SJSA1 (cell line): ENCODE measurements around the gene TOP3B. TPM values are rescaled to one million over a fixed set of nuclear protein-coding genes. Genes with fewer than 3 reads are reported as not detected.
A peak's percentile ranks its signal among the peaks of the same experiment; 100 is the strongest.

ENCODE experiments used
- DNase-seq, 2 experiments: peaks; one replicate each; pipeline ENCODE4 v3.0.0-alpha.2; 2015 to 2020; ENCODE audit warnings: low spot score in 2 of 2, low read depth in 1 of 2
- H3K27ac ChIP-seq: fragments of 250-450 bp; sonication (Bioruptor Pico); 2 replicates; pipeline ENCODE4 v1.5.1; 2020; ENCODE audit warnings: mild to moderate bottlenecking, moderate library complexity
- H3K27me3 ChIP-seq: fragments of 250-450 bp; sonication (Bioruptor Pico); replicated peaks from 2 replicates; pipeline ENCODE4 v1.5.1; 2020; ENCODE audit warnings: mild to moderate bottlenecking, moderate library complexity
- H3K36me3 ChIP-seq: fragments of 250-450 bp; sonication (Bioruptor Pico); 2 replicates; pipeline ENCODE4 v1.5.1; 2020; ENCODE audit warnings: mild to moderate bottlenecking
- H3K4me1 ChIP-seq: fragments of 250-450 bp; sonication (Bioruptor Pico); replicated peaks from 2 replicates; pipeline ENCODE4 v1.6.1; 2021; ENCODE audit warnings: mild to moderate bottlenecking
- H3K4me3 ChIP-seq: fragments of 250-450 bp; sonication (Bioruptor Pico); 2 replicates; pipeline ENCODE4 v1.5.1; 2020; ENCODE audit warnings: mild to moderate bottlenecking
- H3K9me3 ChIP-seq: fragments of 250-450 bp; sonication (Bioruptor Pico); replicated peaks from 2 replicates; pipeline ENCODE4 v1.5.1; 2020; ENCODE audit warnings: mild to moderate bottlenecking
- total RNA-seq: library from RNA; depleted of rRNA; stranded (reverse); fragments of >200 nt; shearing (Covaris generic); gene quantifications from 2 replicates; pipeline ENCODE4 v1.2.3, GENCODE V29; 2014; rRNA removed

The TOP3B gene
- total RNA-seq = 12.9 and 34.3 TPM in 2 replicates

- Histone ChIP-seq H3K27ac (peak within 1 kb of the TSS; percentile 30; the same call in 1 of the 2 replicates), H3K4me1 (peaks cover 9% of the 10 kb centered on the region), H3K27me3 (no peaks in the 10 kb centered on the region), H3K36me3 (peaks cover 9% of the 10 kb centered on the region), H3K4me3 (peak within 1 kb of the TSS; percentile 77), H3K9me3 (no peaks in the 10 kb centered on the region)
- peak; percentile 62 to 79 for DNase-seq
Observed at GRCh38 chr22:21982338-21982965, at the start of gene TOP3B. TSS of gene TOP3B (minus strand) at chr22:21982787. CDS start at chr22:21975709, 7,078 bp downstream.

- H3K4me3 ChIP-seq = no peak overlapping the region
- no peaks in the 10 kb centered on the region; the same call in 1 of the 2 replicates for H3K27me3 ChIP-seq
- DNase-seq = no peak
- H3K4me1 ChIP-seq = no peaks in the 10 kb centered on the region; the same call in 1 of the 2 replicates
- H3K9me3 ChIP-seq = no peaks in the 10 kb centered on the region
- H3K36me3 ChIP-seq = no peaks in the 10 kb centered on the region
- no peak overlapping the region for H3K27ac ChIP-seq
Observed at GRCh38 chr22:22031183-22031945, 48.8 kb upstream of the TOP3B start.

GRCh38 chr22:22030493-22031182 is 48.1 kb upstream of the TOP3B start:
- Histone ChIP-seq H3K27ac (no peak overlapping the region), H3K4me3 (no peak overlapping the region), H3K9me3 (no peaks in the 10 kb centered on the region), H3K4me1 (no peaks in the 10 kb centered on the region), H3K36me3 (no peaks in the 10 kb centered on the region), H3K27me3 (no peaks in the 10 kb centered on the region; the same call in 1 of the 2 replicates)
- no peak for DNase-seq

- Histone ChIP-seq H3K9me3 (no peaks in the 10 kb centered on the region), H3K36me3 (no peaks in the 10 kb centered on the region), H3K27ac (no peak overlapping the region), H3K4me1 (no peaks in the 10 kb centered on the region), H3K27me3 (no peaks in the 10 kb centered on the region; the same call in 1 of the 2 replicates), H3K4me3 (no peak overlapping the region)
- no peak for DNase-seq
Observed at GRCh38 chr22:22027955-22028354, 45.4 kb upstream of the TOP3B start.

- DNase-seq = no peak
- H3K4me1 ChIP-seq = no peaks in the 10 kb centered on the region
- no peak overlapping the region for H3K27ac ChIP-seq
- H3K27me3 ChIP-seq = no peaks in the 10 kb centered on the region; the same call in 1 of the 2 replicates
- no peaks in the 10 kb centered on the region for H3K36me3 ChIP-seq
- H3K9me3 ChIP-seq = no peaks in the 10 kb centered on the region
- H3K4me3 ChIP-seq = no peak overlapping the region
Observed at GRCh38 chr22:22026157-22026831, 43.7 kb upstream of the TOP3B start.

- no peak overlapping the region for H3K4me3 ChIP-seq
- DNase-seq = no peak
Observed at GRCh38 chr22:22025320-22026156, 43.0 kb upstream of the TOP3B start.

GRCh38 chr22:22024440-22024839 is 41.9 kb upstream of the TOP3B start:
- no peak for DNase-seq
- Histone ChIP-seq H3K4me1 (no peaks in the 10 kb centered on the region), H3K36me3 (no peaks in the 10 kb centered on the region), H3K27me3 (no peaks in the 10 kb centered on the region), H3K27ac (no peak overlapping the region), H3K4me3 (no peak overlapping the region), H3K9me3 (no peaks in the 10 kb centered on the region)

More at GRCh38 chr22:22025320-22026156, 43.0 kb upstream of the TOP3B start:
- Histone ChIP-seq H3K27me3 (no peaks in the 10 kb centered on the region; the same call in 1 of the 2 replicates), H3K36me3 (no peaks in the 10 kb centered on the region), H3K27ac (no peak overlapping the region), H3K4me1 (no peaks in the 10 kb centered on the region), H3K9me3 (no peaks in the 10 kb centered on the region)

GRCh38 chr22:22023581-22024137 is 41.1 kb upstream of the TOP3B start:
- no peak for DNase-seq

GRCh38 chr22:22022947-22023534 is 40.5 kb upstream of the TOP3B start:
- DNase-seq = no peak
- no peaks in the 10 kb centered on the region for H3K36me3 ChIP-seq
- no peak overlapping the region for H3K4me3 ChIP-seq
- no peak overlapping the region for H3K27ac ChIP-seq
- H3K27me3 ChIP-seq = peaks cover 7% of the 10 kb centered on the region; the same call in 1 of the 2 replicates
- H3K9me3 ChIP-seq = no peaks in the 10 kb centered on the region
- no peaks in the 10 kb centered on the region for H3K4me1 ChIP-seq

More at GRCh38 chr22:22023581-22024137, 41.1 kb upstream of the TOP3B start:
- H3K9me3 ChIP-seq = no peaks in the 10 kb centered on the region
- H3K4me3 ChIP-seq = no peak overlapping the region
- peaks cover under 1% of the 10 kb centered on the region; the same call in 1 of the 2 replicates for H3K27me3 ChIP-seq
- H3K4me1 ChIP-seq = no peaks in the 10 kb centered on the region
- no peak overlapping the region for H3K27ac ChIP-seq
- H3K36me3 ChIP-seq = no peaks in the 10 kb centered on the region

GRCh38 chr22:22022255-22022840 is 39.8 kb upstream of the TOP3B start:
- peaks cover 9% of the 10 kb centered on the region for H3K27me3 ChIP-seq
- no peaks in the 10 kb centered on the region for H3K36me3 ChIP-seq
- no peaks in the 10 kb centered on the region for H3K4me1 ChIP-seq
- no peak for DNase-seq
- H3K9me3 ChIP-seq = no peaks in the 10 kb centered on the region
- no peak overlapping the region for H3K27ac ChIP-seq
- H3K4me3 ChIP-seq = no peak overlapping the region

GRCh38 chr22:22021162-22021750 is 38.7 kb upstream of the TOP3B start:
- Histone ChIP-seq H3K9me3 (no peaks in the 10 kb centered on the region), H3K36me3 (no peaks in the 10 kb centered on the region), H3K27me3 (peaks cover 18% of the 10 kb centered on the region), H3K4me1 (no peaks in the 10 kb centered on the region), H3K4me3 (no peak overlapping the region), H3K27ac (no peak overlapping the region)
- DNase-seq = no peak
